Pancreas (tissue), 10 donors: ENCODE measurements around the gene MALRD1. TPM values are rescaled to one million over a fixed set of nuclear protein-coding genes. Genes with fewer than 3 reads are reported as not detected.

Experiments
- ATAC-seq, 4 donors: fragments of 200-7000 bp; cut with Tn5 transposase; one replicate each; pipeline versions ENCODE4 v1.8.0 to v1.9.1; 2020; ENCODE audit warnings: mild to moderate bottlenecking in 4 of 4, moderate library complexity in 4 of 4
- DNase-seq, 6 donors: peaks; one replicate each; pipeline ENCODE4 v3.0.0-alpha.2; 2020
- FAIRE-seq: peaks from 2 replicates; lab custom pipeline; 2012; peaks lifted over from hg19 to GRCh38; lab: Jason Lieb, UNC
- H3K27ac ChIP-seq, 4 donors: fragments of 200-600 bp; sonication (generic); 1 replicate in 3 of 4; 2 replicates in 1 of 4; pipeline versions ENCODE4 v1.5.0 to v1.8.0; 2020
- H3K27me3 ChIP-seq, 4 donors: fragments of 200-600 bp; one replicate each; pipeline ENCODE4 v1.8.0; 2021
- H3K36me3 ChIP-seq, 3 donors: fragments of 200-600 bp; sonication (generic) in 1 of 3; one replicate each; pipeline versions ENCODE4 v1.5.0 to v1.8.0; 2020 to 2021
- H3K4me1 ChIP-seq, 3 donors: fragments of 200-600 bp; one replicate each; pipeline ENCODE4 v1.8.0; 2021
- H3K4me3 ChIP-seq, 4 donors: fragments of 200-600 bp; sonication (generic) in 2 of 4; one replicate each; pipeline versions ENCODE4 v1.5.0 to v1.8.0; 2020 to 2021
- H3K9me3 ChIP-seq, 4 donors: fragments of 200-600 bp; one replicate each; pipeline ENCODE4 v1.8.0; 2021
- WGBS, 2 donors: extraction: QIAGEN DNeasy Blood & Tissue Kit; methylation state at CpG; one replicate each; pipeline ENCODE4 v1.1.7; 2013; 5-methylcytosine and 5-hydroxymethylcytosine counted together
- intact Hi-C, 3 donors: fragments of 100-400 bp; cut with DNase I; formaldehyde crosslinking; loops; one replicate each; pipeline versions ENCODE4 v1.11.1 to v1.14.2; 2022
- polyA plus RNA-seq, 2 donors: library from polyadenylated mRNA; stranded (reverse); fragments of 200-250 nt; gene quantifications; one replicate each; pipeline ENCODE4 v1.2.3, GENCODE V29; 2013
- total RNA-seq, 6 donors: library from RNA; stranded (reverse); fragmentation: NEBNext Ultra II Directional in 4 of 6; extraction: Animal tissue kit (Norgen Biotek cat#: 25700) in 4 of 6; gene quantifications; one replicate each; pipeline versions ENCODE4 v1.2.1 to v1.2.4, GENCODE V29; 2021 to 2023
- TF ChIP-seq, protein P1 (sequence below), 4 donors: fragments of 200-600 bp; sonication (generic) in 3 of 4; IDR thresholded peaks; one replicate each; pipeline versions ENCODE4 v1.5.0 to v1.8.0; 2021; ENCODE audit warnings: antibody characterized with exemption in 4 of 4
- donor health status: healthy with polysubstance abuse.
- donor health status: DM: no; HTN: no; CAD: no; lungs with moderate emphysema.
- donor health status: DM: no; HTN: no; CAD: no.
- donor health status: control.
- donor health status: control.
- donor health status: Bipolar disorder and iron deficiency.
- donor health status: DM: yes; HTN: yes; CAD: no.
- donor health status: DM: no; HTN: no; CAD: no.
- donor health status: DM: no; HTN: no; CAD: no.
- donor health status: DM: yes; HTN: yes; CAD: no.

The MALRD1 gene
- total and polyA plus RNA-seq, 8 donors: 0.13 to 0.87 (median 0.31) TPM; not detected in 5

DNA sequence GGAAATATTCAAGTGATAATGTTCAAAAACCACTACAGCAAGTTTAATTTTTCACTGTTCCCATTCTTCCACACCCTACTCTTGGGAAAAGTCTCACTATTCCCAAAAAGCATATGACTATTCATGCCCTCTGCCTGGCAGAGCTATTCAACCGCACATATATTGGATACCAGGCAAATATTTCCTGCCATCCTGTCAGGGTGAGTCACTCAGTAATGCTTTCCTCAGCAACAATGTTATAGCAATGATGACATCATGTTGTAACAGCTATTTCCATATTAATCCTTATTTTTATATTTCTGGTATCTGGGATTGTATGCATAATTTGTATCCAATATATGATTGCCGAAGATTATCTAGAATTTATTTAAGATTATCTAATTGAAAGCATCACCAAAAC, 653.6 kb downstream of the MALRD1 start:
- no peaks in the 10 kb centered on the region for H3K9me3 ChIP-seq
- no peak for DNase-seq
- WGBS, 2 donors: 56 to 75% methylated on average over 2 of the region's 2 CpGs
- no peak for ATAC-seq
- H3K36me3 ChIP-seq: no peaks in the 10 kb centered on the region
- TF ChIP-seq, protein P1, sequence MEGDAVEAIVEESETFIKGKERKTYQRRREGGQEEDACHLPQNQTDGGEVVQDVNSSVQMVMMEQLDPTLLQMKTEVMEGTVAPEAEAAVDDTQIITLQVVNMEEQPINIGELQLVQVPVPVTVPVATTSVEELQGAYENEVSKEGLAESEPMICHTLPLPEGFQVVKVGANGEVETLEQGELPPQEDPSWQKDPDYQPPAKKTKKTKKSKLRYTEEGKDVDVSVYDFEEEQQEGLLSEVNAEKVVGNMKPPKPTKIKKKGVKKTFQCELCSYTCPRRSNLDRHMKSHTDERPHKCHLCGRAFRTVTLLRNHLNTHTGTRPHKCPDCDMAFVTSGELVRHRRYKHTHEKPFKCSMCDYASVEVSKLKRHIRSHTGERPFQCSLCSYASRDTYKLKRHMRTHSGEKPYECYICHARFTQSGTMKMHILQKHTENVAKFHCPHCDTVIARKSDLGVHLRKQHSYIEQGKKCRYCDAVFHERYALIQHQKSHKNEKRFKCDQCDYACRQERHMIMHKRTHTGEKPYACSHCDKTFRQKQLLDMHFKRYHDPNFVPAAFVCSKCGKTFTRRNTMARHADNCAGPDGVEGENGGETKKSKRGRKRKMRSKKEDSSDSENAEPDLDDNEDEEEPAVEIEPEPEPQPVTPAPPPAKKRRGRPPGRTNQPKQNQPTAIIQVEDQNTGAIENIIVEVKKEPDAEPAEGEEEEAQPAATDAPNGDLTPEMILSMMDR (IDR thresholded peaks at IDR 0.05): no peak
- no peak for FAIRE-seq
- no peaks in the 10 kb centered on the region for H3K4me1 ChIP-seq
- H3K4me3 ChIP-seq: no peak overlapping the region
- H3K27me3 ChIP-seq: no peaks in the 10 kb centered on the region
- H3K27ac ChIP-seq: no peak overlapping the region
- intact Hi-C loops: no loop called here

GRCh38 chr10:19704544-19704943, 655.9 kb downstream of the MALRD1 start:
- no peak for FAIRE-seq
- ATAC-seq: no peak
- TF ChIP-seq, protein P1 (IDR thresholded peaks at IDR 0.05): no peak
- H3K27ac ChIP-seq: no peak overlapping the region
- H3K36me3 ChIP-seq: no peaks in the 10 kb centered on the region
- no peaks in the 10 kb centered on the region for H3K4me1 ChIP-seq
- intact Hi-C loops: no loop called here
- no peaks in the 10 kb centered on the region for H3K9me3 ChIP-seq
- no peaks in the 10 kb centered on the region for H3K27me3 ChIP-seq
- no peak overlapping the region for H3K4me3 ChIP-seq
- 22 to 40% methylated on average over 2 of the region's 2 CpGs for WGBS, 2 donors
- no peak for DNase-seq

DNA sequence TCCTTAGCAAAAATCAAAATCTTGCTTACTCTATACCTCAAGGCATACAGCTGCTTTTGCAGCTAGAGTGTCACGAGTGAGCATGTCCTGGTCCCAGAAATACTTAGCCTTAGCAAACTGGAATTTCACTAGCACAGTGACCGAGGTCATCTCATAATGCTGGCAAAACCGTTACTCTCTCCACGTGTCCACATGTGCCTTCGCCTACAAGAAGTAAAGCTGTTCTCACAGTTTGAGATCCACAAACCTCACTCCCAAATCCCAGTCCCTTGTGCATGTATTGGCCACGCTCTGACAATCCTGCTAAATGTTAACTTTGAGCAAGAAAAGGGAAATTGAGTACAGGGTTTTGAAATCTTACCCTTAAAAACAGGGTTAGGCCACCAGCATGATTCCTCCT, 656.6 kb downstream of the MALRD1 start:
- intact Hi-C loops: no loop called here
- H3K4me3 ChIP-seq: no peak overlapping the region
- DNase-seq: no peak
- WGBS, 2 donors: 54 to 69% methylated on average over 6 of the region's 6 CpGs
- no peak overlapping the region for H3K27ac ChIP-seq
- no peak for FAIRE-seq
- TF ChIP-seq, protein P1 (IDR thresholded peaks at IDR 0.05): no peak
- ATAC-seq: peak in 2 of 4 donors; percentile 20 to 23
- no peaks in the 10 kb centered on the region for H3K9me3 ChIP-seq
- H3K4me1 ChIP-seq: no peaks in the 10 kb centered on the region
- H3K36me3 ChIP-seq: no peaks in the 10 kb centered on the region
- H3K27me3 ChIP-seq: no peaks in the 10 kb centered on the region

- no peak for DNase-seq
- no peaks in the 10 kb centered on the region for H3K4me1 ChIP-seq
- FAIRE-seq: no peak
- no peaks in the 10 kb centered on the region for H3K36me3 ChIP-seq
- H3K9me3 ChIP-seq: no peaks in the 10 kb centered on the region
- TF ChIP-seq, protein P1 (IDR thresholded peaks at IDR 0.05): no peak
- H3K27ac ChIP-seq: no peak overlapping the region
- intact Hi-C loops: no loop called here
- H3K4me3 ChIP-seq: no peak overlapping the region
- H3K27me3 ChIP-seq: no peaks in the 10 kb centered on the region
- 72 to 82% methylated on average over 1 of the region's 1 CpG for WGBS, 2 donors
- ATAC-seq: no peak
Observed at GRCh38 chr10:19706904-19707303, 658.3 kb downstream of the MALRD1 start.

DNA sequence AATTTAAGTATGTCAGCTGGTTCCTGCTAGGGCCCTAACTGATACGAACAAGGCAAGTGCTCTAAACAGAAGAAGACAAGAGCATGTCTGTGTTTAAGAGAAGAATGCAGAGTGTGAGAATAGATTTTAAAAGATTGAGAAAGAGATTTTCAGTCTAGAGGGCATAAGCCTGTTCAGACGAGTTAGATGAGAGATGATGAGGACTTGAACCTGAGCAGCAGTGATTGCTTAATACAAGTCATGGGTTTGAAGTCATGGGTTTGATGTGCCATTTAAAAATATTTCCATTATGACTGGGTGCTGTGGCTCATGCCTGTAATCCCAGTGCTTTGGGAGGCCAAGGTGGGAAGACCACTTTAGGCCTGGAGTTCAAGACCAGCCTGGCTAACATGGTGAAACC, 658.8 kb downstream of the MALRD1 start:
- H3K9me3 ChIP-seq: no peaks in the 10 kb centered on the region
- DNase-seq (no peak), FAIRE-seq (no peak), ATAC-seq (no peak)
- no peak overlapping the region for H3K4me3 ChIP-seq
- H3K4me1 ChIP-seq: no peaks in the 10 kb centered on the region
- TF ChIP-seq, protein P1 (IDR thresholded peaks at IDR 0.05): no peak
- WGBS, 2 donors: 57 to 70% methylated on average over 2 of the region's 2 CpGs
- intact Hi-C loops: no loop called here
- H3K27ac ChIP-seq: no peak overlapping the region
- H3K36me3 ChIP-seq: no peaks in the 10 kb centered on the region
- no peaks in the 10 kb centered on the region for H3K27me3 ChIP-seq
